Astrocyte (in vitro differentiated cells and primary cell): Measurements from ENCODE around the gene C2. TPM values are rescaled to one million over a fixed set of nuclear protein-coding genes. Genes with fewer than 3 reads are reported as not detected.

Experiments
- DNase-seq: peaks from one replicate; pipeline ENCODE4 v3.0.0-alpha.2; 2010; ENCODE audit warnings: low read depth
- FAIRE-seq: peaks from 2 replicates; lab custom pipeline; 2011; peaks lifted over from hg19 to GRCh38; lab: Jason Lieb, UNC
- H2AFZ ChIP-seq: 2 replicates; pipeline ENCODE4 v1.6.0; 2012; ENCODE audit warnings: low read depth, low read length, inconsistent platforms
- H3K27ac ChIP-seq: 2 replicates; pipeline ENCODE4 v1.5.1; 2011; ENCODE audit warnings: low read depth, low read length, inconsistent platforms
- H3K27me3 ChIP-seq: 2 replicates; pipeline ENCODE4 v1.6.0; 2011; ENCODE audit warnings: low read length, inconsistent platforms; ENCODE audit not compliant: insufficient read depth
- H3K36me3 ChIP-seq: 2 replicates; pipeline ENCODE4 v1.5.1; 2011; ENCODE audit warnings: low read length, inconsistent platforms; ENCODE audit not compliant: insufficient read depth
- H3K4me1 ChIP-seq: 2 replicates; pipeline ENCODE4 v1.5.1; 2011; ENCODE audit warnings: low read length, inconsistent platforms; ENCODE audit not compliant: insufficient read depth
- H3K4me2 ChIP-seq: 2 replicates; pipeline ENCODE4 v1.6.0; 2012; ENCODE audit warnings: low read length, inconsistent platforms
- H3K4me3 ChIP-seq: 2 replicates; pipeline ENCODE4 v1.5.1; 2011; ENCODE audit warnings: low read depth, mild to moderate bottlenecking, low read length, inconsistent platforms; ENCODE audit not compliant: insufficient read depth
- H3K79me2 ChIP-seq: 2 replicates; pipeline ENCODE4 v1.6.0; 2012; ENCODE audit warnings: mild to moderate bottlenecking, low read length, inconsistent platforms; ENCODE audit not compliant: insufficient read depth
- H3K9ac ChIP-seq: 2 replicates; pipeline ENCODE4 v1.6.0; 2012; ENCODE audit warnings: mild to moderate bottlenecking, low read length, inconsistent platforms
- H3K9me3 ChIP-seq: 2 replicates; pipeline ENCODE4 v1.5.1; 2012; ENCODE audit warnings: low read depth, mild to moderate bottlenecking, low read length, inconsistent platforms; ENCODE audit not compliant: insufficient read depth
- H4K20me1 ChIP-seq: 2 replicates; pipeline ENCODE4 v1.6.0; 2012; ENCODE audit warnings: low read length, inconsistent platforms; ENCODE audit not compliant: insufficient read depth
- H3K27ac Mint-ChIP-seq: one replicate; pipeline ENCODE4 v1.8.0; 2021; ENCODE audit warnings: mild to moderate bottlenecking, mixed read lengths; ENCODE audit not compliant: unreplicated experiment
- H3K27me3 Mint-ChIP-seq: one replicate; pipeline ENCODE4 v1.8.0; 2021; ENCODE audit warnings: low read depth, mixed read lengths; ENCODE audit not compliant: unreplicated experiment
- H3K36me3 Mint-ChIP-seq: one replicate; pipeline ENCODE4 v1.8.0; 2021; ENCODE audit warnings: low read depth, mixed read lengths; ENCODE audit not compliant: unreplicated experiment
- H3K4me1 Mint-ChIP-seq: one replicate; pipeline ENCODE4 v1.8.0; 2021; ENCODE audit warnings: low read depth, mixed read lengths; ENCODE audit not compliant: unreplicated experiment
- H3K4me3 Mint-ChIP-seq: one replicate; pipeline ENCODE4 v1.8.0; 2021; ENCODE audit warnings: mild to moderate bottlenecking, moderate library complexity, mixed read lengths; ENCODE audit not compliant: unreplicated experiment
- H3K9me3 Mint-ChIP-seq: one replicate; pipeline ENCODE4 v1.8.0; 2021; ENCODE audit warnings: mild to moderate bottlenecking, mixed read lengths; ENCODE audit not compliant: unreplicated experiment
- CTCF ChIP-seq: IDR thresholded peaks from 2 replicates; pipeline ENCODE4 v1.5.1; 2011; ENCODE audit warnings: low read depth, mild to moderate bottlenecking, inconsistent platforms, low read length, moderate library complexity; ENCODE audit not compliant: insufficient read depth
- EZH2 ChIP-seq: IDR thresholded peaks from 2 replicates; pipeline ENCODE4 v1.6.1; 2012; ENCODE audit warnings: mild to moderate bottlenecking, low read length, inconsistent platforms; ENCODE audit not compliant: insufficient read depth
- total RNA-seq: library from RNA; stranded (reverse); gene quantifications from 2 replicates; pipeline ENCODE4 v1.2.1, GENCODE V29; 2021

C2 gene
- total RNA-seq, 1 donor from 2014 or later: 0.20 TPM

GRCh38 chr6:31901953-31902643 is 25.4 kb upstream of the C2 start, which contains the start of gene ZBTB12:
Gene ZBTB12, minus strand, starts transcription at chr6:31902086. Its CDS starts 781 bp downstream, at chr6:31901305.
- H3K4me2 ChIP-seq: peak within 1 kb of the TSS; percentile 92
- H2AFZ ChIP-seq: peak within 1 kb of the TSS; percentile 90
- peak within 1 kb of the TSS; percentile 66 for H3K4me3 ChIP-seq
- H3K9ac ChIP-seq: peak within 1 kb of the TSS; percentile 72
- Mint-ChIP-seq H3K4me3 (peak within 1 kb of the TSS; percentile 82), H3K9me3 (no peaks in the 10 kb centered on the region), H3K27me3 (peaks cover 9% of the 10 kb centered on the region), H3K36me3 (no peaks in the 10 kb centered on the region), H3K4me1 (peaks cover 11% of the 10 kb centered on the region), H3K27ac (peak within 1 kb of the TSS; percentile 87)
- no peaks in the 10 kb centered on the region for H3K9me3 ChIP-seq
- peaks cover 14% of the 10 kb centered on the region for H3K79me2 ChIP-seq
- no peak for TF ChIP-seq EZH2
- no peak for TF ChIP-seq CTCF
- H3K27ac ChIP-seq: peak within 1 kb of the TSS; percentile 51
- H3K27me3 ChIP-seq: no peaks in the 10 kb centered on the region
- H3K4me1 ChIP-seq: peaks cover 16% of the 10 kb centered on the region
- no peaks in the 10 kb centered on the region for H3K36me3 ChIP-seq
- peaks cover 4% of the 10 kb centered on the region for H4K20me1 ChIP-seq
- DNase-seq (peak; percentile 94), FAIRE-seq (no peak)

GRCh38 chr6:31903957-31904356 is 23.6 kb upstream of the C2 start:
- no peaks in the 10 kb centered on the region for H4K20me1 ChIP-seq
- H3K36me3 ChIP-seq: no peaks in the 10 kb centered on the region
- Mint-ChIP-seq H3K27ac (no peak overlapping the region), H3K27me3 (peaks cover 9% of the 10 kb centered on the region), H3K4me1 (peaks cover 6% of the 10 kb centered on the region), H3K9me3 (no peaks in the 10 kb centered on the region), H3K4me3 (peak overlapping the region; percentile 27), H3K36me3 (no peaks in the 10 kb centered on the region)
- no peaks in the 10 kb centered on the region for H3K27me3 ChIP-seq
- DNase-seq (no peak), FAIRE-seq (no peak)
- no peak overlapping the region for H3K27ac ChIP-seq
- H3K4me3 ChIP-seq: no peak overlapping the region
- TF ChIP-seq EZH2 (no peak), CTCF (no peak)
- no peak overlapping the region for H3K4me2 ChIP-seq
- no peak overlapping the region for H3K9ac ChIP-seq
- H3K4me1 ChIP-seq: peaks cover 8% of the 10 kb centered on the region
- H2AFZ ChIP-seq: no peak overlapping the region
- peaks cover 4% of the 10 kb centered on the region for H3K79me2 ChIP-seq
- no peaks in the 10 kb centered on the region for H3K9me3 ChIP-seq

- Histone ChIP-seq H3K79me2 (peaks cover 4% of the 10 kb centered on the region), H3K9me3 (no peaks in the 10 kb centered on the region), H3K27ac (no peak overlapping the region), H4K20me1 (no peaks in the 10 kb centered on the region), H2AFZ (no peak overlapping the region), H3K27me3 (no peaks in the 10 kb centered on the region), H3K4me2 (no peak overlapping the region), H3K9ac (no peak overlapping the region), H3K4me3 (no peak overlapping the region), H3K36me3 (no peaks in the 10 kb centered on the region), H3K4me1 (peaks cover 8% of the 10 kb centered on the region)
- no peak for TF ChIP-seq CTCF
- TF ChIP-seq EZH2: no peak
- Mint-ChIP-seq H3K27me3 (peaks cover 9% of the 10 kb centered on the region), H3K4me3 (no peak overlapping the region), H3K27ac (no peak overlapping the region), H3K4me1 (peaks cover 2% of the 10 kb centered on the region), H3K9me3 (no peaks in the 10 kb centered on the region), H3K36me3 (no peaks in the 10 kb centered on the region)
- no peak for DNase-seq
- no peak for FAIRE-seq
Measured at GRCh38 chr6:31905041-31905440, 22.5 kb upstream of the C2 start.
